ENCODE results near the gene CDK17.

DNA sequence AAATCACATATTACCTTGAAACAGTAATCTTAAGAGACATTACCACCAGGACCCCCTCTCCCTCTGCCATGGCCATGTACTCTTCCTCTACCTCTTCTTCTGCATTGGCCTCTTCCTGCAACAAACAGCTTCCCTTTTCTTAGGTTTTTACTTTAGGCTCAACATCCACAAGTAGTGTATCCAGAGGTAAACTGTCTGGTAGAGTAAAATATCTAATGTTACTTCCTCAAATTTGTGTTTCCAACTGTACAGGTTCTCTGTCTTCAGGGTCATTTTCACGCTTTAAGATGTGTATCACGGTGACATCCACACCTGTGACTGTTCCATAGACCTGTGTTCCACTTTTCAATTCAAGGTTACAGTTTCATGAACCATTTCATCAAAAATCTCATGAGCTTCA is 13.4 kb downstream of the CDK17 start:
- TF ChIP-seq POLR2A (IDR thresholded peaks at IDR 0.05; ENCODE audit: borderline replicate concordance, extremely low read depth, insufficient read depth, insufficient read length) (no peak), EZH2 (IDR thresholded peaks at IDR 0.05) (no peak), SIN3A (IDR thresholded peaks at IDR 0.05; ENCODE audit: low read depth) (no peak), YY1 (IDR thresholded peaks at IDR 0.05; ENCODE audit: extremely low read depth, insufficient replicate concordance, low read depth, low read length) (no peak), POLR2AphosphoS5 (IDR thresholded peaks at IDR 0.05; ENCODE audit: low read depth, low read length) (no peak), RAD21 (IDR thresholded peaks at IDR 0.05; ENCODE audit: low read depth) (no peak)
- TF ChIP-seq, protein P1, sequence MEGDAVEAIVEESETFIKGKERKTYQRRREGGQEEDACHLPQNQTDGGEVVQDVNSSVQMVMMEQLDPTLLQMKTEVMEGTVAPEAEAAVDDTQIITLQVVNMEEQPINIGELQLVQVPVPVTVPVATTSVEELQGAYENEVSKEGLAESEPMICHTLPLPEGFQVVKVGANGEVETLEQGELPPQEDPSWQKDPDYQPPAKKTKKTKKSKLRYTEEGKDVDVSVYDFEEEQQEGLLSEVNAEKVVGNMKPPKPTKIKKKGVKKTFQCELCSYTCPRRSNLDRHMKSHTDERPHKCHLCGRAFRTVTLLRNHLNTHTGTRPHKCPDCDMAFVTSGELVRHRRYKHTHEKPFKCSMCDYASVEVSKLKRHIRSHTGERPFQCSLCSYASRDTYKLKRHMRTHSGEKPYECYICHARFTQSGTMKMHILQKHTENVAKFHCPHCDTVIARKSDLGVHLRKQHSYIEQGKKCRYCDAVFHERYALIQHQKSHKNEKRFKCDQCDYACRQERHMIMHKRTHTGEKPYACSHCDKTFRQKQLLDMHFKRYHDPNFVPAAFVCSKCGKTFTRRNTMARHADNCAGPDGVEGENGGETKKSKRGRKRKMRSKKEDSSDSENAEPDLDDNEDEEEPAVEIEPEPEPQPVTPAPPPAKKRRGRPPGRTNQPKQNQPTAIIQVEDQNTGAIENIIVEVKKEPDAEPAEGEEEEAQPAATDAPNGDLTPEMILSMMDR (IDR thresholded peaks at IDR 0.05 in 2 of 3, conservative IDR thresholded peaks at IDR 0.05 in 1 of 3; ENCODE audit: borderline replicate concordance in 1 of 3, insufficient read depth in 1 of 3, low read depth in 2 of 3, low read length in 2 of 3): no peak
- TF ChIP-seq, protein P2, sequence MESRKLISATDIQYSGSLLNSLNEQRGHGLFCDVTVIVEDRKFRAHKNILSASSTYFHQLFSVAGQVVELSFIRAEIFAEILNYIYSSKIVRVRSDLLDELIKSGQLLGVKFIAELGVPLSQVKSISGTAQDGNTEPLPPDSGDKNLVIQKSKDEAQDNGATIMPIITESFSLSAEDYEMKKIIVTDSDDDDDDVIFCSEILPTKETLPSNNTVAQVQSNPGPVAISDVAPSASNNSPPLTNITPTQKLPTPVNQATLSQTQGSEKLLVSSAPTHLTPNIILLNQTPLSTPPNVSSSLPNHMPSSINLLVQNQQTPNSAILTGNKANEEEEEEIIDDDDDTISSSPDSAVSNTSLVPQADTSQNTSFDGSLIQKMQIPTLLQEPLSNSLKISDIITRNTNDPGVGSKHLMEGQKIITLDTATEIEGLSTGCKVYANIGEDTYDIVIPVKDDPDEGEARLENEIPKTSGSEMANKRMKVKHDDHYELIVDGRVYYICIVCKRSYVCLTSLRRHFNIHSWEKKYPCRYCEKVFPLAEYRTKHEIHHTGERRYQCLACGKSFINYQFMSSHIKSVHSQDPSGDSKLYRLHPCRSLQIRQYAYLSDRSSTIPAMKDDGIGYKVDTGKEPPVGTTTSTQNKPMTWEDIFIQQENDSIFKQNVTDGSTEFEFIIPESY (IDR thresholded peaks at IDR 0.05; ENCODE audit: extremely low read depth, insufficient replicate concordance, low read length): no peak

Data from HCT116 (cell line).